Body of pancreas (tissue), 4 donors: ENCODE measurements around the gene FLRT1. TPM values are rescaled to one million over a fixed set of nuclear protein-coding genes. Genes with fewer than 3 reads are reported as not detected.

Experiments used
- ATAC-seq: fragments of 150-250 bp; one replicate; pipeline ENCODE4 v1.9.1; 2016
- DNase-seq, 4 donors: peaks; one replicate each; pipeline ENCODE4 v3.0.0-alpha.2; 2019
- H3K27ac ChIP-seq, 4 donors: fragments of 200-600 bp; sonication (generic); 1 replicate in 3 of 4; 2 replicates in 1 of 4; pipeline versions ENCODE4 v1.5.1 to v1.6.1; 2016 to 2019; ENCODE audit warnings: mild to moderate bottlenecking in 1 of 4, mixed read lengths in 1 of 4, moderate library complexity in 1 of 4
- H3K27me3 ChIP-seq, 2 donors: fragments of 200-600 bp; sonication (generic); one replicate each; pipeline ENCODE4 v1.6.0; 2016; ENCODE audit warnings: mild to moderate bottlenecking in 1 of 2
- H3K36me3 ChIP-seq, 2 donors: fragments of 200-600 bp; sonication (generic); replicated peaks in 1 of 2; 2 replicates each; pipeline ENCODE4 v1.5.1; 2016; ENCODE audit warnings: low read depth in 2 of 2; ENCODE audit not compliant: insufficient read depth in 1 of 2
- H3K4me1 ChIP-seq: fragments of 200-600 bp; sonication (generic); one replicate; pipeline ENCODE4 v1.6.0; 2016
- H3K4me3 ChIP-seq, 2 donors: fragments of 200-600 bp; sonication (generic); 1 replicate in 1 of 2; 2 replicates in 1 of 2; pipeline ENCODE4 v1.5.1; 2016 to 2019
- H3K9me3 ChIP-seq, 3 donors: fragments of 200-600 bp; sonication (generic); 1 replicate in 2 of 3; 2 replicates in 1 of 3; pipeline ENCODE4 v1.5.1; 2016
- POLR2A ChIP-seq, 3 donors: fragments of 450-650 bp; IDR thresholded peaks; one replicate each; pipeline ENCODE4 v1.6.1; 2016; ENCODE audit warnings: antibody characterized with exemption in 3 of 3, mild to moderate bottlenecking in 2 of 3
- WGBS, 2 donors: methylation state at CpG; one replicate each; pipeline ENCODE4 v1.1.5; 2017; 5-methylcytosine and 5-hydroxymethylcytosine counted together
- intact Hi-C: fragments of 100-400 bp; cut with DNase I; formaldehyde crosslinking; loops from one replicate; pipeline ENCODE4 v1.15.1; 2023
- total RNA-seq, 2 donors: library from RNA; depleted of rRNA; stranded (reverse); fragments of >200 nt; gene quantifications; one replicate each; pipeline ENCODE4 v1.1.0, GENCODE V29; 2016
- TF ChIP-seq, protein P1 (sequence below), 7 experiments: fragments of 450-650 bp in 4 of 7; fragments of 200-600 bp in 3 of 7; sonication (generic) in 3 of 7; IDR thresholded peaks; one replicate each; pipeline ENCODE4 v1.5.1; 2016 to 2019; ENCODE audit warnings: antibody characterized with exemption in 7 of 7

Gene FLRT1
- total RNA-seq, 2 donors from 2014 or later, result 0.26 TPM; not detected in 1

DNA sequence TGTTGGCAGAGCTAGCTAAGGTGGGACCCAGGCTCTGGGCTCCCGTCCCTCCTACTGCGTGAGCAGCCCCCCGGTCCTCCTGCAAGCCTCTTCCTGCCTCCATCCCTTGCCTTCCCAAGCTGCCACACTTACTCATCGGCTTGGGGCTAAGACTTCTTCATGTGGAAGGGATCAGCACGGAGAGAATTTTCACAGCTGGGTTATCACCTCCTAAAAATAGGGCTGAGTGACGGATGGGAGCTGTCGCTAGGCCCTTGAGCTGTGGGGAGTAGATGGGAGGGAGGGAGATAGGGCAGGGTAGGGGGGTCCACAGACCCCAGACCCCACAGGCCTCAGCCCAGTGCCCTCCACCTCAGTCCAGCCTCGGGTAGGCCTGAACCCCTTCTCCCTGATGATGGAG is 41.0 kb downstream of the FLRT1 start:
- WGBS, 2 donors, result 89 to 95% methylated on average over 5 to 8 of the region's 8 CpGs

DNA sequence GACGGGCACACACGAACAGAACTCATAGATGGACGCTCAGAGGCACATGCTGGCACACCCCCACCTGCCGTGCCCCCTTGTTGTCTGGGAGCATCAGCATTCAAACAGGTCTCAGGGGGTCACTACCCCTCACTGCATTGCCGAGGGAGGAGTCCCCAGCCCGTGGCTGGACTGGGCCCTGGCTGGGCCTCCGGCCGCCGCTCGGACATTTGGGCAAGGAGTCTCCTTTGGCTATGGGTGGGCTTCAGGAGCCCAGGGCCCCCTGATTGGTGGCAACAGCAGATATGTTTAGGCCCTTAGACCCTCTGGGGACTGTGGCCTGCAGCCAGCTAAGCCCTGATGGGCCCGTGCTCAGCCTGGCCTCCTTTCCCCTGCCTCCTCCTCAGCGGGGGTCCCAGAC is 41.9 kb downstream of the FLRT1 start:
- Histone ChIP-seq H3K9me3 (no peaks in the 10 kb centered on the region), H3K36me3 (no peaks in the 10 kb centered on the region), H3K27me3 (no peaks in the 10 kb centered on the region), H3K27ac (no peak overlapping the region), H3K4me1 (peaks cover 15% of the 10 kb centered on the region), H3K4me3 (no peak overlapping the region)
- DNase-seq (no peak), ATAC-seq (no peak)
- 88 to 93% methylated on average over 4 to 11 of the region's 12 CpGs for WGBS, 2 donors
- intact Hi-C loops, result no loop called here
- TF ChIP-seq, protein P1, sequence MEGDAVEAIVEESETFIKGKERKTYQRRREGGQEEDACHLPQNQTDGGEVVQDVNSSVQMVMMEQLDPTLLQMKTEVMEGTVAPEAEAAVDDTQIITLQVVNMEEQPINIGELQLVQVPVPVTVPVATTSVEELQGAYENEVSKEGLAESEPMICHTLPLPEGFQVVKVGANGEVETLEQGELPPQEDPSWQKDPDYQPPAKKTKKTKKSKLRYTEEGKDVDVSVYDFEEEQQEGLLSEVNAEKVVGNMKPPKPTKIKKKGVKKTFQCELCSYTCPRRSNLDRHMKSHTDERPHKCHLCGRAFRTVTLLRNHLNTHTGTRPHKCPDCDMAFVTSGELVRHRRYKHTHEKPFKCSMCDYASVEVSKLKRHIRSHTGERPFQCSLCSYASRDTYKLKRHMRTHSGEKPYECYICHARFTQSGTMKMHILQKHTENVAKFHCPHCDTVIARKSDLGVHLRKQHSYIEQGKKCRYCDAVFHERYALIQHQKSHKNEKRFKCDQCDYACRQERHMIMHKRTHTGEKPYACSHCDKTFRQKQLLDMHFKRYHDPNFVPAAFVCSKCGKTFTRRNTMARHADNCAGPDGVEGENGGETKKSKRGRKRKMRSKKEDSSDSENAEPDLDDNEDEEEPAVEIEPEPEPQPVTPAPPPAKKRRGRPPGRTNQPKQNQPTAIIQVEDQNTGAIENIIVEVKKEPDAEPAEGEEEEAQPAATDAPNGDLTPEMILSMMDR (IDR thresholded peaks at IDR 0.05), result no peak
- no peak for TF ChIP-seq POLR2A (IDR thresholded peaks at IDR 0.05)

More for the DNA sequence above, 41.0 kb downstream of the FLRT1 start:
- TF ChIP-seq POLR2A (IDR thresholded peaks at IDR 0.05), result no peak
- DNase-seq (no peak), ATAC-seq (no peak)
- no peak overlapping the region for H3K27ac ChIP-seq
- intact Hi-C loops, result no loop called here
- H3K4me1 ChIP-seq, result peaks cover 14% of the 10 kb centered on the region
- no peaks in the 10 kb centered on the region for H3K36me3 ChIP-seq
- no peaks in the 10 kb centered on the region for H3K9me3 ChIP-seq
- no peaks in the 10 kb centered on the region for H3K27me3 ChIP-seq
- no peak overlapping the region for H3K4me3 ChIP-seq

DNA sequence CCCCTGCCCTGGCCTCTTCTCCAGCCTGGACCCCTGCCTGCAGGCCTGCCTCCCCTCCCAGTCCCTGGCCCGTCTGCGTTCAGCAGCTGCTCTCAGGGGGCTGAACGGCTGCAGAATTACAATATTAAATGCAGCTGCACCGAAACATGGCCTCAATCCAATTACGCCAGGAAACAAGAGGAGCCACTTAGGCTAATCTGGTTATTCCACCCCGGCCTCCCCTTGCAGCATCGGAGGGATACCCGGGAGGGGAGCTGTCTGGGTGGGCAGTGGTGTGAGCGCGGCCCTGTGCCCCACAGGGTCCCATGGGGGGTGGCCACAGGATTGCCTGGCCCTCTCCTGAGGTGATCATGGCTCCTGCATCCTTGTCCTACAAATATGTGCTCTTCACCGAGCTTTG is 42.6 kb downstream of the FLRT1 start:
- Histone ChIP-seq H3K27ac (no peak overlapping the region), H3K27me3 (no peaks in the 10 kb centered on the region), H3K4me3 (no peak overlapping the region), H3K36me3 (no peaks in the 10 kb centered on the region), H3K4me1 (peaks cover 19% of the 10 kb centered on the region), H3K9me3 (no peaks in the 10 kb centered on the region)
- intact Hi-C loops, result no loop called here
- no peak for TF ChIP-seq POLR2A (IDR thresholded peaks at IDR 0.05)
- TF ChIP-seq, protein P1 (IDR thresholded peaks at IDR 0.05), result no peak
- DNase-seq, result no peak
- WGBS, 2 donors, result 83 to 88% methylated on average over 6 to 9 of the region's 11 CpGs
- ATAC-seq, result no peak

DNA sequence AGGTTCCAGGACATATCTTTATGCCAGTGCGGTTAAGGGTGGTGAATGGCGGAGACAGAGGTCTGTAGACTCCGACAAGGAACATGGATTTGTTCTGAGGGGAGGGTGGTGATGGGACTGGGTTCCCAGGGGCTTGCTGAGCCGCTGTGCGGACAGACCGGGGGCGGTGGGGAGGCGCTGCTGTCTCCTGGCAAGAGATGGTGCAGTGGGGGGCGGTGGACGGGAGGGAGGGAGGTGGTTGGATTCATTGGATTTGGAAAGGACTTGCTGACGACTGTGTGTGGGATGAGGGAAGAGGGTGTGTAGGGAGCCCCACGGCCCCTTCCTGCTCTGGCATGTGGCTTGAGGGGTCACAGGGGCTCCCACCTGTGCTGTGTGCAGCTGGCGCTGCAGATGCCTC is 43.2 kb downstream of the FLRT1 start:
- no peak for DNase-seq
- no peaks in the 10 kb centered on the region for H3K36me3 ChIP-seq
- 82 to 85% methylated on average over 13 of the region's 13 CpGs for WGBS, 2 donors
- no peak overlapping the region for H3K4me3 ChIP-seq
- H3K27me3 ChIP-seq, result no peaks in the 10 kb centered on the region
- H3K27ac ChIP-seq, result no peak overlapping the region
- intact Hi-C loops, result no loop called here
- no peaks in the 10 kb centered on the region for H3K9me3 ChIP-seq
- no peak for ATAC-seq
- TF ChIP-seq POLR2A (IDR thresholded peaks at IDR 0.05), result no peak
- TF ChIP-seq, protein P1 (IDR thresholded peaks at IDR 0.05), result no peak
- H3K4me1 ChIP-seq, result peaks cover 25% of the 10 kb centered on the region

DNA sequence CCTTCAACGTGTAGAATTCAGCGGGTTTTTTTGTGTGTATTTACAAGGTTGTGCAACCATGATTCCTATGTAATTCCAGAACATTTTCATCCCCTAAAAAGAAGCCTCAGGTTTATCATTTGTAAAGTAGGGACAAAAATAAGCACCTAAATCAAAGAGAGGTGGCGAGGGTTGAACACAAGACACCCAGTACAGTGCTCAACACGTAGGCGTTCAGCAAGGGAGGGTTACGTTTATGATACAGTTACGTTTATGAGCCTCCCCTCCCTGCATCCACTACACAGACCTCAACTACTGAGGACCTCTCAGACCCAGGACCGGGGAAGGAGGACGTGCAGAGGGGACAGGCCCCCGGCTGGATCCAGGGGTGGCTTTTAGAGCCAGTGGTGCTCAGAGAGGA is 44.7 kb downstream of the FLRT1 start:
- TF ChIP-seq, protein P1 (IDR thresholded peaks at IDR 0.05), result no peak
- TF ChIP-seq POLR2A (IDR thresholded peaks at IDR 0.05), result no peak
- Histone ChIP-seq H3K9me3 (no peaks in the 10 kb centered on the region), H3K27me3 (no peaks in the 10 kb centered on the region), H3K4me3 (no peak overlapping the region), H3K4me1 (peaks cover 40% of the 10 kb centered on the region), H3K36me3 (no peaks in the 10 kb centered on the region), H3K27ac (no peak overlapping the region)
- ATAC-seq (no peak), DNase-seq (no peak)
- 91 to 96% methylated on average over 7 to 10 of the region's 10 CpGs for WGBS, 2 donors
- intact Hi-C loops, result no loop called here
